GM15510 (cell line): ENCODE results near the gene PMM2.
A peak's percentile ranks its signal among the peaks of the same experiment; 100 is the strongest.

ENCODE experiments used
- POLR2A ChIP-seq: IDR thresholded peaks from 3 replicates; pipeline ENCODE4 v1.6.1; 2011; ENCODE audit warnings: borderline replicate concordance; ENCODE audit not compliant: insufficient read length; ENCODE audit errors: extremely low read depth

PMM2 gene

GRCh38 chr16:8797364-8798173 lies at the start of gene PMM2, which contains the start of gene TMEM186:
Gene PMM2 (plus strand): TSS chr16:8797839. CDS start chr16:8797883, 44 bp downstream.
Gene TMEM186 (minus strand): TSS chr16:8797639. CDS start chr16:8797614, 25 bp downstream.
- TF ChIP-seq POLR2A = peak; percentile 81

DNA sequence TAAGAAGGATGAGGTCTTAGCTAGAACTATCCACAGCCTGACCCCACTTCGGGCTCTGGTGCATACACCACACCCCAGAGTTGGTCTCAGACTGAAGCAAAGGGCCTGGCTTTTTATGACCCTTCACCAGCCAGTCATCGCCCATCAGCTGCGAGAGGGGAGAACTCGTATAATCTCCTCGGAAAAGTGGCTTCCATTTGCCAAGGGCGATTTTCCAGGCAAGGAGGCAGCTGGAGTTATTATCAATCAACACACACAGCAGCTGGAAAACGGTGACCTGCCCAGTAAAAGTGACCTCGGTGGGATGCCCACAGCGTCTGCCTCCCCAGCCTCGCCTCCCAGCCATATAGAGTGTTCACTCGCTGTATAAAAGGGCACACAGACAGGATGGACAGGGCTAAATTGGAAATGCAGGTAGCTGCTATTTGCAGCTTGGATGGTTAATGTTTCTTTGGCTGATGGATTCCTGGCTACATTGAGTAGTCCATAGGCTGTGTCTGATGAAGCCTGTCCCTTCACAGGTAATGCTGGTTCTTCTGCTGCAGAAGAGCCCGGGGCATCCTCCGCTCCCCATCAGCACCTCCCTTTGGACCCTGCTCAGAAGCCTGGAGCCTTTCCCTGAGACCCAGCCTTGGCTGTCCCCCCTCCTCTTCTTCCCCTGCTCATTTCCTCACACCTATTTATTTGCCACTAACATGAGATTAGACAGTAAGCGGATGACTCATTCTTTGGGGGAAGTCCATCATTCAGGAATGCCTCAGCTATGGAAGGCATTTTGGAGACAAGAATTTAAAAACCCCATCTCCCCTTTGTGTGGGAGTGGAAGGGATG lies 45.9 kb upstream of the PMM2 start:
- TF ChIP-seq POLR2A = no peak

DNA sequence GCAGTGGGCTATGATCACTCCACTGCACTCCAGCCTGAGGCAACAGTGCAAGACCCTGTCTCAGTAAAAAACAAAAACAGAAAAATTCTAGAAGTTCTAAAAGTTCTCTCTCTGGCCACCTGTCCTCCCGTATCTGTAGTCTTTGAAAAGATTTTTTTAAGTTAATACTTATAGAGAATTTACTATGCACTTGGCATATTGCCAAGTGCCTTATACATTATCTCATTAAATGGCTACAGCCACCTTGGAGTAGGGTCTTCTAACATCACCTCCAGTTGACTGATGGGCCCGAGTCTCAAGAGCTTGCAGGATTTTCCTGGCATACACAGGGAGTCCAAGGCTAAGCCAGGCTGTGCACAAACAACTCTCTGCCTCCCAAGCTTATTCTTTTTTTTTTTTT lies 44.9 kb upstream of the PMM2 start:
- TF ChIP-seq POLR2A = no peak

DNA sequence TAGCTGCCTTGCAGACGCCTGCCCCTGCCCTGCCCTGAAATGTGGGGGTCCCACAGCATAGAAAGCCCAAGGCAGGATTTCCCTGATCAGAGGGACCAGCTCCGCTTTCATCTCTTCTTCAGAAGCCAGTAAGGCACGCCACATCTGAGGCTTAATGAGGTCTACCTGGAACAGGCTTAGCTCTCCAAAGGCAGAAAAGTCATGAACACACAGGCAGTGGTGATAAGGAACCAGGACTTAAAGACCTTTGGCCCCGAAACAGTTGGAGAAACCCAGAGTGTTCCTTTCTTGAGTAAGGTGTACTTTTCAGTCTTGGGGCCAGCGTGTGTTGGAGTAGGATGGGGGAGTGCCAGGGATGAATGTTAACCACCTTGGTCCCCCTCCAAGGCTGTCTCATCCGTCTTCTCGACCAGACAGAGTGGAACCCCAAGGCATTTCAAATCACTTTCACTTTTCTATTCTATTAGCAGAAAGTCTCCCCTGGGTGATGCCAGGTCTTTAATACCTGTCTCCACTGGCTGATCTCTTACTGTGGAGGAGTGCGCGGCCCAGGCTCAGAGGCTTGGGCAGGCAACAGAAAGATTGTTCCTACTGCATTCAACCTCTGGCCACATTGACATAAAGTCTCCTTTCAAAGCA lies 44.1 kb upstream of the PMM2 start:
- no peak for TF ChIP-seq POLR2A

DNA sequence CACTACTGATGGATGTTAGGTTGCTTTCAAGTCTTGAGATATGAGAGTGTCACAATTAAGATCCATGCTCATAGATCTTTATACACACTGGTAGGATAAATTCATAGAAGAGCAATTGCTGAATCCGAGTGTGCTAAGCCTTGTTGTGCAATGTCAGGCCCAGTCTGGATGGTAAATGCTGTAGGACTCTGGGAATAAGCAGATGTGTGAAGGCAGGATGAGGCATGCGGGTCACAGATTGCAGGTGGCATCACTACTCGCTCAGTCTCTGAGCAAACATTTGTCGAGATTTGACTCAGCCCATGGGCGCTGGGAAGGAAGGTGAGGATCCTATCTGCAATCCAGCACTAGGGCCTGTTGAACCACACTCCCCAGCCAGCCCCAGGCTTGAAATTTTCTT lies 40.9 kb upstream of the PMM2 start:
- no peak for TF ChIP-seq POLR2A

GRCh38 chr16:8758022-8758421 lies 39.6 kb upstream of the PMM2 start:
- TF ChIP-seq POLR2A = no peak

DNA sequence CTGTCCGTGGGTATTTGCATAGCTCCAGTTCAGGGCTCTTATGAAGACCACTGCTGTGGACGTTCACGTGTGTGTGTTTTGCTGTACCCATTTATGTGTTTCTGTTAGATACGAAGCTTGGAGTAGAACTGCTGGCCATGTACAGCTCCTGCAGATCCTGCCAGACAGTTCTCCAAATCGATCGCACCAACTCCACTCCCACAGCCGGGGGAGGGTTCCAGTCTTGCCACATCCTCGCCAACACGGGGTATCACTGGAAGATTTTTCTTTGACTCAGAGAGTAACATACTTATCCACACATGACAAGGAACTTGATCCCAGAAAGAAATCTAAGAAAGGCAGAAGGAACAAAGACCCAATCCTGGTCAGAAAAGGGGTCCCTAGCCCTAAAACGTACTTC lies 37.6 kb upstream of the PMM2 start:
- TF ChIP-seq POLR2A = no peak

DNA sequence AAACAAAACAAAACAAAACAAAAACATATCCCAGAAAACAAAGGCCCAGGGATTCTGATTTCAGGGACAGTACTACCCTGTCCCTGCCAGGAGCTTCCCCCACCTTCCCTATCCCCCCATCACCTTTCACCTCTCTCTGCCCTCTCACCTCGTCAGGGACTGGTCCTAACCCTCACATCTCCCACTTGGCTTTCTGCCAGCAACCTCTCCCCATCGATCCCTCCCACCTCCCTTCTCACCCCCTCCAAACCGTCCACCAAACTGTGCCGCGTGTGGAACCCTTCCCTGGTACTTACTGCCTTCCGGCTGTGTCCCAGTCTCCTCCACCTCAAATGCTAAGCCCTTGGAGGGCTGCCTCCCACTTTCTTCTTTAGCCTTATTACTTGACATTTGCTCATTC lies 36.6 kb upstream of the PMM2 start:
- no peak for TF ChIP-seq POLR2A

DNA sequence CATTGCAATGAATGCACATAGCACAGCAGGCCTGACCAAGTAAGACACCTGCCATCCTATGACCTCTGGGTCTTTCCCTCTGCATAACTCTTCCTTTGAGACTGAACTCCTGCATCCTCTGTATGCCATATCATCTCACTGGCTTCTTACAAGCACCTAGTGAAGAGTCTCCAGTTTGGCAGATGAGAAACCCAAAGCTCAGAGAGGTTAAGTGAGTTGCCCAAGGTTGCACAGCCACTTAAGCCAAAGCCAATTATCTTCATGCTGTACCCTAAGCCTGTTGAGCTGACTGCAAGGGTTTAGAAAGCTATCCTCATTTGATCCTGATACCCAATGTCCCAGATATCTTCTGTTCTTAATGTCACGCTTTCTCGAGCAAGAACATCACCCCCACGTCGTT lies 35.4 kb upstream of the PMM2 start:
- TF ChIP-seq POLR2A = no peak

GRCh38 chr16:8763083-8763482 lies 34.6 kb upstream of the PMM2 start:
- TF ChIP-seq POLR2A = no peak

GRCh38 chr16:8763899-8764298 lies 33.7 kb upstream of the PMM2 start:
- TF ChIP-seq POLR2A = no peak

DNA sequence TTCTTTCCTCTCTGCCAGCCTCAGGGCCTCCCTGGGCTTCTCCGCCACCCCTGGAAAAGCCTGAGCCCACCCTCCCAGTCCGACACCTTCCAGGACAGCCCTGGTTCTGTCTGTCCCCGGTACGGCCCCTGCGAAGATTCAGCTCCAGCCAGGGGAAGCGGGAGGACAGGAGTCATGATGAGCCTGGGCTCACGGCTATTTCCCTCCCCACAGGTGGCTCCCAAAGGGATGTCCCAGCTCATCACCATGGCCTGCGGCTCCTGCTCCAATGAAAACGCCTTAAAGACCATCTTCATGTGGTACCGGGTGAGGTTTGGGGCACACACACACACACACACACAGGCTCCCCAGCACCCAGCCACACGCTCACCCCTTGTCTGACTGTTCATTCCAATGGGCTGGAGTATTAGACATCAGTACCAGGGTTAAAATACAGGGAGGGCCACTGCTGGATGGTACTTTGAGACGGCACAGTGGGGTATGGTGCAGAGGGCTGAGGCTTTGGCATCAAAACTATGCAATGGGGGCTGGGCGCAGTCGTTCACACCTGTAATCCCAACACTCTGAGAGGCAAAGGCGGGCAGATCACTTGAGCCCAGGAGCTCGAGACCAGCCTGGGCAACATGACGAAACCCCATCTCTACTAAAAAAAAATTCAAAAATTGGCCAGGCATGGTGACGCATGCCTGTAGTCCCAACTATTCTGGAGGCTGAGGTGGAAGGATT lies 33.0 kb upstream of the PMM2 start:
- TF ChIP-seq POLR2A = no peak

DNA sequence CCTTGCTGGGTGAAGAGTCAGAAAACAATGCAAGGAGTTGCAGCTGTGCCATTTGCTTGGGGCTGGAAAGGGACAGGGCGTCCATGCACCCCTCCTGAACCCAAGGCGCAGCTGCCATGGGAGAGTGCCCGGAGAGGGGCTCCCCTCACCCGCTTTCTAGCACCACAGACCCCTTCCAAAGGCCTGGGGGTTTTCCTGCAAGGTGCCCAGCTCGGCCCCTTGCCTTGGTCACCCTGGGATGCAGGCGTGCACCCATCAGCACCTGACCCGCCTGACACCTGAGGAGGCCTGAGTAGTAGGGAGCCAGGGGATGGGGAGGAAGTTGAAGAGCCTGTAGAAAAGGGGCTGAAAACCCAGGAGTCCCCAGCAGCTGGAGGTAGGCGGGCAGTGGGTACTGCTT lies 30.5 kb upstream of the PMM2 start:
- no peak for TF ChIP-seq POLR2A

DNA sequence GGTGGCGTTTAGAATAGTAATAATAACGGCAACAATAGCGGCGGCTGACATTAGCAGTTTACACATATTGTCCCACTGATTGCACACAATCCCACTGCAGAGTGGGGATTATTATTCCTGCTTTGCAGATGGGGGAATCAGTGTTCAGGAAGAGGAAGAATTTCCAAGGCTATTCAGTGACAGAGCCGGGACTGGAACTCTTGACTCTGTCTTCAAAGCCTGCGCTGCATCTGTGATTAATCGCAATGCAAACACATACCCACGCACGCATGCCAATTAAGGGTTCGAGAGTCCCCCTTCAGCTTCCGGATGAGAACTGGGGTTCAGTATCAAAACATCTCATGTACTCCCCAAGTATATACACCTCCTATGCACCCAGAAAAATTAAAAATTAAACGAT lies 29.4 kb upstream of the PMM2 start:
- no peak for TF ChIP-seq POLR2A
